Activated naive CD8-positive, alpha-beta T cell treated with anti-CD3 and anti-CD28 coated beads, Interleukin-2, amount 10 ng/mL, durations not matched to agents 7 days and 5 days (primary cell): Measurements from ENCODE around the gene PMFBP1. TPM values are rescaled to one million over a fixed set of nuclear protein-coding genes. Genes with fewer than 3 reads are reported as not detected.

Experiments used
- ATAC-seq: fragments of 150-1000 bp; cut with Tn5 transposase; one replicate; pipeline ENCODE4 v1.10.0; 2021; ENCODE audit warnings: low read depth, moderate library complexity
- POLR2A ChIA-PET: fragments of 350-600 bp; sonication (Branson Sonifier 250); formaldehyde crosslinking; loops from one replicate; lab custom pipeline; 2021; ENCODE audit warnings: antibody characterized with exemption; lab: Charles Lee
- DNase-seq: peaks from one replicate; pipeline ENCODE4 v3.0.0; 2021
- H3K27ac Mint-ChIP-seq: one replicate; pipeline ENCODE4 v1.8.0; 2022; ENCODE audit warnings: mild to moderate bottlenecking, mixed read lengths
- H3K27me3 Mint-ChIP-seq: one replicate; pipeline ENCODE4 v1.8.0; 2022; ENCODE audit warnings: mild to moderate bottlenecking, moderate library complexity, mixed read lengths
- H3K36me3 Mint-ChIP-seq: one replicate; pipeline ENCODE4 v1.8.0; 2021; ENCODE audit warnings: mild to moderate bottlenecking, mixed read lengths
- H3K4me1 Mint-ChIP-seq: one replicate; pipeline ENCODE4 v1.8.0; 2021; ENCODE audit warnings: mixed read lengths
- H3K4me3 Mint-ChIP-seq: one replicate; pipeline ENCODE4 v1.8.0; 2022; ENCODE audit warnings: mild to moderate bottlenecking, moderate library complexity, mixed read lengths
- H3K9me3 Mint-ChIP-seq: one replicate; pipeline ENCODE4 v1.8.0; 2021; ENCODE audit warnings: mixed read lengths
- total RNA-seq, 2 experiments: library from RNA; stranded (reverse); gene quantifications; one replicate each; pipeline ENCODE4 v1.2.3, GENCODE V29; 2021

Gene PMFBP1
- total RNA-seq, 2 experiments from 2014 or later = 3.0 to 5.0 TPM

DNA sequence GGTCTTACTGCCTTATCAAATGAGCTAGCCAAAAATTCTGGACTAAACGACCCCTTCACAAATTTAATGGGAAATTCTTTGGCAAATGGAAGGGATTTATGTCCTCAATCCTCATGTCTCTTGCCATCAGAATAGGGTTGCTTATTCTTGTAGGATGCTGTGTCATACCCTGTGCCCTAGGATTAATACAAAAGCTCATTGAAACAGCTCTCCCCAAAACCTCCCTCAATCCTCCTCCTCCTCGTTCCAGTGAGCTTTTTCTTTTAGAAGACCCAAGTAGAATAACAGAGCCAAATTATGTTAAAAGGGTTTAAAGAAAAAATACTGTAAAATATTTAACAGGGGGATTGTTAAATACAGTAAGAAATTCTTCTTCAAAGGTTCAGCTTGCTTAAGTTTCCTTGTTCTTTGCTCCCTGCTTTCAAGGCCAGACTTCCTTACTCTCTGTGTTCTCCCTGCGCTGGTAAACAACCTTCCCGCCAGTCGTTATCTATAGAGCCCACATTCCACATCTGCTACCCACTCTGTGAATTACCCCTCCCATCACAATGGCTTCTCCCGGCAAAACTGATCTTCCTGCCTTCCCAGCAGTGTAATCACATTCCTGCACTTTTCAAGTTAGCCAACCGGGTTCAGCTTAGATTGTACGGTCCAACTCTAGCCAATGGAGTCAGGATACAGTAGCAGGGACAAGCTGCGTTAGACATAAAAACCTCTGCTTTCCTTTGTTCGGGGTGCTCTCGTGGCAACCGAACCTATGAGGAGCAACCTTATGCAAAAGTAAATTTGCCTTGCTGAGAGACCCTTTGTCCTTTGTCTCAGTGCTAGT lies 99.2 kb downstream of the PMFBP1 start:
- Mint-ChIP-seq H3K36me3 (no peaks in the 10 kb centered on the region), H3K9me3 (no peaks in the 10 kb centered on the region), H3K4me3 (no peak overlapping the region), H3K27me3 (no peaks in the 10 kb centered on the region), H3K4me1 (no peaks in the 10 kb centered on the region), H3K27ac (no peak overlapping the region)
- no peak for ATAC-seq
- POLR2A ChIA-PET = no interaction called here
- no peak for DNase-seq

Other genes starting within 250 kb of the PMFBP1 start
- under 1 TPM; 0.60 to 0.97 TPM for gene PKD1L3, start 171.8 kb downstream of the PMFBP1 start, total RNA-seq
- gene DHODH, start 163.4 kb downstream of the PMFBP1 start, total RNA-seq = 10 to 100 TPM; 13.2 to 14.5 TPM
- gene HP, start 117.7 kb downstream of the PMFBP1 start, total RNA-seq = not detected
- gene HPR, start 108.9 kb downstream of the PMFBP1 start, total RNA-seq = not detected
- 10 to 100 TPM; 14.5 to 15.2 TPM for gene TXNL4B, start 78.5 kb downstream of the PMFBP1 start, total RNA-seq
- gene DHX38, start 78.3 kb downstream of the PMFBP1 start, total RNA-seq = 10 to 100 TPM; 86.9 to 95.5 TPM